GM19035 (cell line): ENCODE data around the gene PRXL2C.

Experiments
- ATAC-seq: cut with Tn5 transposase; IDR thresholded peaks from one replicate; pipeline ENCODE4 v1.9.1; 2021; ENCODE audit not compliant: unreplicated experiment

Gene PRXL2C

GRCh38 chr9:96612966-96613589 is 42.0 kb downstream of the PRXL2C start:
- no peak for ATAC-seq

- no peak for ATAC-seq
Measured at GRCh38 chr9:96612105-96612965, 42.8 kb downstream of the PRXL2C start.

GRCh38 chr9:96611302-96611701 is 43.8 kb downstream of the PRXL2C start:
- no peak for ATAC-seq

- no peak for ATAC-seq
Measured at GRCh38 chr9:96609732-96610131, 45.4 kb downstream of the PRXL2C start.

- ATAC-seq, result no peak
Measured at GRCh38 chr9:96607971-96608370, 47.1 kb downstream of the PRXL2C start.

GRCh38 chr9:96605328-96605727 is 49.8 kb downstream of the PRXL2C start:
- ATAC-seq, result no peak

GRCh38 chr9:96604004-96604319 is 51.2 kb downstream of the PRXL2C start:
- no peak for ATAC-seq

GRCh38 chr9:96603305-96604003 is 51.7 kb downstream of the PRXL2C start:
- no peak for ATAC-seq

GRCh38 chr9:96599298-96599697 is 55.8 kb downstream of the PRXL2C start:
- ATAC-seq, result no peak

GRCh38 chr9:96596601-96597111 is 58.5 kb downstream of the PRXL2C start:
- no peak for ATAC-seq
